ENCODE data around the gene SLC1A6. TPM values are rescaled to one million over a fixed set of nuclear protein-coding genes. Genes with fewer than 3 reads are reported as not detected.
A peak's percentile ranks its signal among the peaks of the same experiment; 100 is the strongest.

The SLC1A6 gene
- total and polyA plus RNA-seq, 9 of the 15 experiments (the other 6 are each of a cell fraction or from before 2014, with no cell fraction given): not detected

DNA sequence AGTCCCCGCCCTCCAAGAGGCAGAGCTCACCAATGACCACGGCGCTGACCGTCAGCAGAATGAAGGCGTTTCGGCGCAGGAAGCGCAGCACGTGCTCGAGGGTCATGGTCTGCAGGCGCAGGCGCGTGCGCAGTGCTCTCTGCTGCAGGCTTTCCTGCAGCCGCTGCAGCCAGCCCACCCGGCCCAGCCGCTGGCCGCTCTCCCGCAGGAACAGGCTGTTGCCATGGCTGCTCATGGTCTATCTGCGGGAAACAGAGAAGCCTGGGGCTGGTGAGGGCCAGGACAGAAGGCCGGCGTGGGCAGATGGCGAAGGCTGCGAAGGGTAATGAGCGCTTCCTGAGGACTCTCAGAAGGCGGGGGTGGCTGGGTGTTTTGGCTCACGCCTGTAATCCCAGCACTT, 7.0 kb downstream of the SLC1A6 start (continued):
- TF ChIP-seq NRF1 (conservative IDR thresholded peaks at IDR 0.05 in 1 of 2, IDR thresholded peaks at IDR 0.05 in 1 of 2) (peak; percentile 85 to 87), MEF2A (IDR thresholded peaks at IDR 0.05; ENCODE audit: control insufficient read depth, low read depth, low read length) (no peak), EGR1 (conservative IDR thresholded peaks at IDR 0.05) (0 out of 2 replicates have a peak, but pooled peaks have one; percentile 13), L3MBTL2 (IDR thresholded peaks at IDR 0.05) (peak; percentile 83), MYC (IDR thresholded peaks at IDR 0.05; ENCODE audit: low read depth, low read length) (0 out of 2 replicates have a peak, but pooled peaks have one; percentile 15), MYC (CRISPR knock-in tag; IDR thresholded peaks at IDR 0.05; ENCODE audit: borderline replicate concordance, low read depth) (no peak), CEBPB (tag; IDR thresholded peaks at IDR 0.05) (no peak), KLF16 (IDR thresholded peaks at IDR 0.05) (no peak), CBX5 (IDR thresholded peaks at IDR 0.05; ENCODE audit: borderline replicate concordance, low read depth) (no peak), CBFA2T3 (IDR thresholded peaks at IDR 0.05) (no peak)
- TF ChIP-seq, protein P1, sequence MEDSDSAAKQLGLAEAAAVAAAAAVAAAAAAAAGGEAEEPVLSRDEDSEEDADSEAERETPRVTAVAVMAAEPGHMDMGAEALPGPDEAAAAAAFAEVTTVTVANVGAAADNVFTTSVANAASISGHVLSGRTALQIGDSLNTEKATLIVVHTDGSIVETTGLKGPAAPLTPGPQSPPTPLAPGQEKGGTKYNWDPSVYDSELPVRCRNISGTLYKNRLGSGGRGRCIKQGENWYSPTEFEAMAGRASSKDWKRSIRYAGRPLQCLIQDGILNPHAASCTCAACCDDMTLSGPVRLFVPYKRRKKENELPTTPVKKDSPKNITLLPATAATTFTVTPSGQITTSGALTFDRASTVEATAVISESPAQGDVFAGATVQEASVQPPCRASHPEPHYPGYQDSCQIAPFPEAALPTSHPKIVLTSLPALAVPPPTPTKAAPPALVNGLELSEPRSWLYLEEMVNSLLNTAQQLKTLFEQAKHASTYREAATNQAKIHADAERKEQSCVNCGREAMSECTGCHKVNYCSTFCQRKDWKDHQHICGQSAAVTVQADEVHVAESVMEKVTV (CRISPR knock-in tag; IDR thresholded peaks at IDR 0.05): no peak
- TF ChIP-seq, protein P2, sequence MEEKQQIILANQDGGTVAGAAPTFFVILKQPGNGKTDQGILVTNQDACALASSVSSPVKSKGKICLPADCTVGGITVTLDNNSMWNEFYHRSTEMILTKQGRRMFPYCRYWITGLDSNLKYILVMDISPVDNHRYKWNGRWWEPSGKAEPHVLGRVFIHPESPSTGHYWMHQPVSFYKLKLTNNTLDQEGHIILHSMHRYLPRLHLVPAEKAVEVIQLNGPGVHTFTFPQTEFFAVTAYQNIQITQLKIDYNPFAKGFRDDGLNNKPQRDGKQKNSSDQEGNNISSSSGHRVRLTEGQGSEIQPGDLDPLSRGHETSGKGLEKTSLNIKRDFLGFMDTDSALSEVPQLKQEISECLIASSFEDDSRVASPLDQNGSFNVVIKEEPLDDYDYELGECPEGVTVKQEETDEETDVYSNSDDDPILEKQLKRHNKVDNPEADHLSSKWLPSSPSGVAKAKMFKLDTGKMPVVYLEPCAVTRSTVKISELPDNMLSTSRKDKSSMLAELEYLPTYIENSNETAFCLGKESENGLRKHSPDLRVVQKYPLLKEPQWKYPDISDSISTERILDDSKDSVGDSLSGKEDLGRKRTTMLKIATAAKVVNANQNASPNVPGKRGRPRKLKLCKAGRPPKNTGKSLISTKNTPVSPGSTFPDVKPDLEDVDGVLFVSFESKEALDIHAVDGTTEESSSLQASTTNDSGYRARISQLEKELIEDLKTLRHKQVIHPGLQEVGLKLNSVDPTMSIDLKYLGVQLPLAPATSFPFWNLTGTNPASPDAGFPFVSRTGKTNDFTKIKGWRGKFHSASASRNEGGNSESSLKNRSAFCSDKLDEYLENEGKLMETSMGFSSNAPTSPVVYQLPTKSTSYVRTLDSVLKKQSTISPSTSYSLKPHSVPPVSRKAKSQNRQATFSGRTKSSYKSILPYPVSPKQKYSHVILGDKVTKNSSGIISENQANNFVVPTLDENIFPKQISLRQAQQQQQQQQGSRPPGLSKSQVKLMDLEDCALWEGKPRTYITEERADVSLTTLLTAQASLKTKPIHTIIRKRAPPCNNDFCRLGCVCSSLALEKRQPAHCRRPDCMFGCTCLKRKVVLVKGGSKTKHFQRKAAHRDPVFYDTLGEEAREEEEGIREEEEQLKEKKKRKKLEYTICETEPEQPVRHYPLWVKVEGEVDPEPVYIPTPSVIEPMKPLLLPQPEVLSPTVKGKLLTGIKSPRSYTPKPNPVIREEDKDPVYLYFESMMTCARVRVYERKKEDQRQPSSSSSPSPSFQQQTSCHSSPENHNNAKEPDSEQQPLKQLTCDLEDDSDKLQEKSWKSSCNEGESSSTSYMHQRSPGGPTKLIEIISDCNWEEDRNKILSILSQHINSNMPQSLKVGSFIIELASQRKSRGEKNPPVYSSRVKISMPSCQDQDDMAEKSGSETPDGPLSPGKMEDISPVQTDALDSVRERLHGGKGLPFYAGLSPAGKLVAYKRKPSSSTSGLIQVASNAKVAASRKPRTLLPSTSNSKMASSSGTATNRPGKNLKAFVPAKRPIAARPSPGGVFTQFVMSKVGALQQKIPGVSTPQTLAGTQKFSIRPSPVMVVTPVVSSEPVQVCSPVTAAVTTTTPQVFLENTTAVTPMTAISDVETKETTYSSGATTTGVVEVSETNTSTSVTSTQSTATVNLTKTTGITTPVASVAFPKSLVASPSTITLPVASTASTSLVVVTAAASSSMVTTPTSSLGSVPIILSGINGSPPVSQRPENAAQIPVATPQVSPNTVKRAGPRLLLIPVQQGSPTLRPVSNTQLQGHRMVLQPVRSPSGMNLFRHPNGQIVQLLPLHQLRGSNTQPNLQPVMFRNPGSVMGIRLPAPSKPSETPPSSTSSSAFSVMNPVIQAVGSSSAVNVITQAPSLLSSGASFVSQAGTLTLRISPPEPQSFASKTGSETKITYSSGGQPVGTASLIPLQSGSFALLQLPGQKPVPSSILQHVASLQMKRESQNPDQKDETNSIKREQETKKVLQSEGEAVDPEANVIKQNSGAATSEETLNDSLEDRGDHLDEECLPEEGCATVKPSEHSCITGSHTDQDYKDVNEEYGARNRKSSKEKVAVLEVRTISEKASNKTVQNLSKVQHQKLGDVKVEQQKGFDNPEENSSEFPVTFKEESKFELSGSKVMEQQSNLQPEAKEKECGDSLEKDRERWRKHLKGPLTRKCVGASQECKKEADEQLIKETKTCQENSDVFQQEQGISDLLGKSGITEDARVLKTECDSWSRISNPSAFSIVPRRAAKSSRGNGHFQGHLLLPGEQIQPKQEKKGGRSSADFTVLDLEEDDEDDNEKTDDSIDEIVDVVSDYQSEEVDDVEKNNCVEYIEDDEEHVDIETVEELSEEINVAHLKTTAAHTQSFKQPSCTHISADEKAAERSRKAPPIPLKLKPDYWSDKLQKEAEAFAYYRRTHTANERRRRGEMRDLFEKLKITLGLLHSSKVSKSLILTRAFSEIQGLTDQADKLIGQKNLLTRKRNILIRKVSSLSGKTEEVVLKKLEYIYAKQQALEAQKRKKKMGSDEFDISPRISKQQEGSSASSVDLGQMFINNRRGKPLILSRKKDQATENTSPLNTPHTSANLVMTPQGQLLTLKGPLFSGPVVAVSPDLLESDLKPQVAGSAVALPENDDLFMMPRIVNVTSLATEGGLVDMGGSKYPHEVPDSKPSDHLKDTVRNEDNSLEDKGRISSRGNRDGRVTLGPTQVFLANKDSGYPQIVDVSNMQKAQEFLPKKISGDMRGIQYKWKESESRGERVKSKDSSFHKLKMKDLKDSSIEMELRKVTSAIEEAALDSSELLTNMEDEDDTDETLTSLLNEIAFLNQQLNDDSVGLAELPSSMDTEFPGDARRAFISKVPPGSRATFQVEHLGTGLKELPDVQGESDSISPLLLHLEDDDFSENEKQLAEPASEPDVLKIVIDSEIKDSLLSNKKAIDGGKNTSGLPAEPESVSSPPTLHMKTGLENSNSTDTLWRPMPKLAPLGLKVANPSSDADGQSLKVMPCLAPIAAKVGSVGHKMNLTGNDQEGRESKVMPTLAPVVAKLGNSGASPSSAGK (IDR thresholded peaks at IDR 0.05): peak; percentile 54
- TF ChIP-seq, protein P3, sequence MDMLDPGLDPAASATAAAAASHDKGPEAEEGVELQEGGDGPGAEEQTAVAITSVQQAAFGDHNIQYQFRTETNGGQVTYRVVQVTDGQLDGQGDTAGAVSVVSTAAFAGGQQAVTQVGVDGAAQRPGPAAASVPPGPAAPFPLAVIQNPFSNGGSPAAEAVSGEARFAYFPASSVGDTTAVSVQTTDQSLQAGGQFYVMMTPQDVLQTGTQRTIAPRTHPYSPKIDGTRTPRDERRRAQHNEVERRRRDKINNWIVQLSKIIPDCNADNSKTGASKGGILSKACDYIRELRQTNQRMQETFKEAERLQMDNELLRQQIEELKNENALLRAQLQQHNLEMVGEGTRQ (CRISPR knock-in tag; IDR thresholded peaks at IDR 0.05): peak; percentile 46; the same call in 1 of the 2 replicates
